SH-SY5Y (cell line): ENCODE measurements around the gene KPNA3.

ENCODE experiments used
- GATA2 ChIP-seq: IDR thresholded peaks from 2 replicates; pipeline ENCODE4 v1.6.1; 2011; ENCODE audit warnings: mild to moderate bottlenecking, low read depth, low read length
- GATA3 ChIP-seq: IDR thresholded peaks from 2 replicates; pipeline ENCODE4 v1.6.1; 2011; ENCODE audit warnings: low read depth, mild to moderate bottlenecking, low read length, moderate library complexity

DNA sequence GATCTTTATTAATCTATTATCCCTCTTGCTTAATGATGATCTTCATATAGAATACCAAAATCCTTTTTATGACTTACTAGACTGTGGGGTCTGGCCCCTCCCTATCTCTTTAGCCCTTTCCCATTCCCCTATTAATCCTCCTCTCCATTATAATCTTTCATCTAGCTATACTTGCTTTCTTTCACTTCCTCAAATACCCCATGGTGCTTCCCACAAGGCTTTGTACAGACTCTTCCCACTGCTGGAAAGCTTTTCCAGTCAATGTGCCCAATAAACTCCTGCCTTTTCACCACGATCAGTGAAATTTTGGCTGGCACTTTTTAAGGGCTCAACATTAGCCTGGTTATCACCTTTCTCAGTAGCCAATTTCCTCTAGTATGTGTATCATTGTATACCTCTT, 98.0 kb downstream of the KPNA3 start:
- no peak for TF ChIP-seq GATA2
- no peak for TF ChIP-seq GATA3
